Measurements from ENCODE around the gene ASF1B. TPM values are rescaled to one million over a fixed set of nuclear protein-coding genes. Genes with fewer than 3 reads are reported as not detected.

The ASF1B gene
- total RNA-seq, 3 donors from 2014 or later (not counting 1 experiment from before 2014, with no cell fraction given), result 4.5 to 5.5 (median 4.8) TPM

GRCh38 chr19:14139944-14140343 lies 3.6 kb upstream of the ASF1B start:
- H3K4me3 Mint-ChIP-seq, result no peak overlapping the region
- Histone ChIP-seq H3K27ac (ENCODE audit: low read length) (no peak overlapping the region), H3K9me3 (ENCODE audit: control insufficient read depth, insufficient read depth, low read length) (no peaks in the 10 kb centered on the region), H3K36me3 (ENCODE audit: control insufficient read depth, insufficient read depth, low read length) (no peaks in the 10 kb centered on the region), H3K4me3 (ENCODE audit: low read length) (no peak overlapping the region), H3K4me1 (ENCODE audit: control insufficient read depth, insufficient read depth, low read length) (peaks cover 25% of the 10 kb centered on the region), H3K27me3 (ENCODE audit: control insufficient read depth, insufficient read depth, low read length) (no peaks in the 10 kb centered on the region)
- TF ChIP-seq CTCF (IDR thresholded peaks at IDR 0.05), result no peak
- WGBS (ENCODE audit: insufficient coverage), result 77% methylated on average over 9 of the region's 9 CpGs
- intact Hi-C loops (cut with micrococcal nuclease), result loop anchor here (5.0 kb wide), 2 partner anchors 48 to 337 kb away; partner anchors contain the start of genes PTGER1 and SAMD1
- no peak for ATAC-seq
- peak overlapping the region; percentile 39 to 76 for H3K27ac Mint-ChIP-seq
- no peak for DNase-seq
- H3K27me3 Mint-ChIP-seq (ENCODE audit: low read depth in 2 of 2), result no peaks in the 10 kb centered on the region
- H3K9me3 Mint-ChIP-seq, result no peaks in the 10 kb centered on the region
- peaks cover 40 to 50% of the 10 kb centered on the region in 2 donors for H3K4me1 Mint-ChIP-seq
- H3K36me3 Mint-ChIP-seq, result no peaks in the 10 kb centered on the region

GRCh38 chr19:14138576-14139265 lies 2.3 kb upstream of the ASF1B start:
- Mint-ChIP-seq H3K4me1 (peaks cover 40 to 50% of the 10 kb centered on the region in 2 donors), H3K36me3 (no peaks in the 10 kb centered on the region), H3K27me3 (ENCODE audit: low read depth in 2 of 2) (no peaks in the 10 kb centered on the region), H3K27ac (peak overlapping the region; percentile 76 to 80), H3K4me3 (peak overlapping the region; percentile 67), H3K9me3 (no peaks in the 10 kb centered on the region)
- no peak overlapping the region for H3K4me3 ChIP-seq (ENCODE audit: low read length)
- DNase-seq (no peak), ATAC-seq (no peak)
- intact Hi-C loops (cut with micrococcal nuclease), result loop anchor here (5.0 kb wide), 2 partner anchors 46 to 339 kb away; partner anchors contain the start of genes PTGER1 and SAMD1
- H3K4me1 ChIP-seq (ENCODE audit: control insufficient read depth, insufficient read depth, low read length), result peaks cover 25% of the 10 kb centered on the region
- no peak overlapping the region for H3K27ac ChIP-seq (ENCODE audit: low read length)
- no peaks in the 10 kb centered on the region for H3K27me3 ChIP-seq (ENCODE audit: control insufficient read depth, insufficient read depth, low read length)
- H3K36me3 ChIP-seq (ENCODE audit: control insufficient read depth, insufficient read depth, low read length), result no peaks in the 10 kb centered on the region
- no peaks in the 10 kb centered on the region for H3K9me3 ChIP-seq (ENCODE audit: control insufficient read depth, insufficient read depth, low read length)
- WGBS (ENCODE audit: insufficient coverage), result 95% methylated on average over 9 of the region's 9 CpGs
- no peak for TF ChIP-seq CTCF (IDR thresholded peaks at IDR 0.05)

GRCh38 chr19:14135985-14136508 lies 342 bp downstream of the ASF1B start:
- intact Hi-C loops (cut with micrococcal nuclease), result loop anchor here (1.0 to 5.0 kb wide), 8 partner anchors 18 to 393 kb away; partner anchors contain the start of genes DDX39A, PTGER1, SAMD1 and TECR
- H3K4me3 ChIP-seq (ENCODE audit: low read length), result peak overlapping the region; percentile 46
- H3K36me3 Mint-ChIP-seq, result no peaks in the 10 kb centered on the region
- no peak for ATAC-seq
- DNase-seq, result no peak
- peak overlapping the region; percentile 88 to 90 for H3K27ac Mint-ChIP-seq
- H3K27ac ChIP-seq (ENCODE audit: low read length), result peak overlapping the region; percentile 50
- peaks cover 26 to 36% of the 10 kb centered on the region in 2 donors for H3K4me1 Mint-ChIP-seq
- H3K27me3 Mint-ChIP-seq (ENCODE audit: low read depth in 2 of 2), result no peaks in the 10 kb centered on the region
- H3K9me3 ChIP-seq (ENCODE audit: control insufficient read depth, insufficient read depth, low read length), result no peaks in the 10 kb centered on the region
- H3K27me3 ChIP-seq (ENCODE audit: control insufficient read depth, insufficient read depth, low read length), result no peaks in the 10 kb centered on the region
- WGBS (ENCODE audit: insufficient coverage), result under 1% methylated on average over 38 of the region's 38 CpGs
- peaks cover 25% of the 10 kb centered on the region for H3K4me1 ChIP-seq (ENCODE audit: control insufficient read depth, insufficient read depth, low read length)
- no peaks in the 10 kb centered on the region for H3K36me3 ChIP-seq (ENCODE audit: control insufficient read depth, insufficient read depth, low read length)
- no peaks in the 10 kb centered on the region for H3K9me3 Mint-ChIP-seq
- H3K4me3 Mint-ChIP-seq, result peak overlapping the region; percentile 90
- TF ChIP-seq CTCF (IDR thresholded peaks at IDR 0.05), result no peak

Data from natural killer cell (primary cell).